Epithelial cell of esophagus (primary cell): Measurements from ENCODE around the gene OGT.
"Not testable (repeated sequence)": the region's sequence is repeated elsewhere in the genome, so short reads cannot be mapped to it uniquely, and the experiment has no call there.

ENCODE experiments used
- DNase-seq: peaks from one replicate; pipeline ENCODE4 v3.0.0; 2010; ENCODE audit warnings: low read depth
- H3K4me3 ChIP-seq: 2 replicates; pipeline ENCODE4 v1.5.1; 2011; ENCODE audit warnings: mild to moderate bottlenecking, low read length, control low read depth
- TF ChIP-seq, protein P1 (sequence below): IDR thresholded peaks from 2 replicates; pipeline ENCODE4 v1.5.1; 2011; ENCODE audit warnings: low read depth, mild to moderate bottlenecking, low read length, control low read depth, inconsistent platforms; ENCODE audit not compliant: insufficient read depth; ENCODE audit errors: missing control alignments

The OGT gene

GRCh38 chrX:71504346-71504745 lies 28.6 kb upstream of the OGT start:
- TF ChIP-seq, protein P1, sequence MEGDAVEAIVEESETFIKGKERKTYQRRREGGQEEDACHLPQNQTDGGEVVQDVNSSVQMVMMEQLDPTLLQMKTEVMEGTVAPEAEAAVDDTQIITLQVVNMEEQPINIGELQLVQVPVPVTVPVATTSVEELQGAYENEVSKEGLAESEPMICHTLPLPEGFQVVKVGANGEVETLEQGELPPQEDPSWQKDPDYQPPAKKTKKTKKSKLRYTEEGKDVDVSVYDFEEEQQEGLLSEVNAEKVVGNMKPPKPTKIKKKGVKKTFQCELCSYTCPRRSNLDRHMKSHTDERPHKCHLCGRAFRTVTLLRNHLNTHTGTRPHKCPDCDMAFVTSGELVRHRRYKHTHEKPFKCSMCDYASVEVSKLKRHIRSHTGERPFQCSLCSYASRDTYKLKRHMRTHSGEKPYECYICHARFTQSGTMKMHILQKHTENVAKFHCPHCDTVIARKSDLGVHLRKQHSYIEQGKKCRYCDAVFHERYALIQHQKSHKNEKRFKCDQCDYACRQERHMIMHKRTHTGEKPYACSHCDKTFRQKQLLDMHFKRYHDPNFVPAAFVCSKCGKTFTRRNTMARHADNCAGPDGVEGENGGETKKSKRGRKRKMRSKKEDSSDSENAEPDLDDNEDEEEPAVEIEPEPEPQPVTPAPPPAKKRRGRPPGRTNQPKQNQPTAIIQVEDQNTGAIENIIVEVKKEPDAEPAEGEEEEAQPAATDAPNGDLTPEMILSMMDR, result no peak
- H3K4me3 ChIP-seq, result no peak overlapping the region
- no peak for DNase-seq

DNA sequence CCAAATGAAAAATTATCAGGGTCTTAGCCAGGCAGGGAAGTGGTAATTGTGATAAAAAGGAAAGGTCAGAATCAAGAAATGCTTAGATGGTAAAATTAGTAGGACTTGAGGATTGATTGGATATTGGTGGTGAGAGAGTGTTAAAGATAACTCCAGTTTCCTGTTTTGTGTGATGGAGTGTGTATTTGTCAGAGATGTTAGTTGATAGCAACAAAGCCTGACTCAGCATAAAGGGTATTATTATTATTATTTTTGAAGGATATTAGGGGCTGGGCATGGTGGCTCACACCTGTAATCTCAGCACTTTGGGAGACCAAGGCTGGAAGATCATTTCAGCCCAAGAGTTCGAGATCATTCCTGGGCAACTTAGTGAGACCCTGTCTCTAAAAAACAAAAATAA lies 23.6 kb upstream of the OGT start:
- TF ChIP-seq, protein P1, result no peak
- DNase-seq, result no peak
- no peak overlapping the region for H3K4me3 ChIP-seq

DNA sequence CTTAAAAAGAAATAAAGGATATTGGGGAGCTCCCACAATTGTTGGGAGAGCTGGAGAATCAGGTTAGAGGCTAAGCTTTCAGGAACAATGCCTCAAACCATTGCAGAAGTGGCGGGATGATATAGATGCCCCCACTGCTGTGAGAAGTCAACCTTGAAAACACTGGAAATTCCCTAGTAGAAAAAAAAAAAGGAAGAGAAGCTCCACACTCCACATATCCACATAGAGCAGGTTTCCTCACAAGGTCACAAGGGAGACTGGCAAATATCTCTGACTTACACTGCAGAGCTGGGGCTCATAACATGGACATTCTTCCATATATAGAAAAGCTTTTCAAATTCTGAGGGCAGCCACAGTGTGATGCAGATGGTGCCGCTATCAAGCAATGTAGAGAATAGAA lies 22.7 kb upstream of the OGT start:
- no peak overlapping the region for H3K4me3 ChIP-seq
- no peak for DNase-seq
- TF ChIP-seq, protein P1, result no peak

DNA sequence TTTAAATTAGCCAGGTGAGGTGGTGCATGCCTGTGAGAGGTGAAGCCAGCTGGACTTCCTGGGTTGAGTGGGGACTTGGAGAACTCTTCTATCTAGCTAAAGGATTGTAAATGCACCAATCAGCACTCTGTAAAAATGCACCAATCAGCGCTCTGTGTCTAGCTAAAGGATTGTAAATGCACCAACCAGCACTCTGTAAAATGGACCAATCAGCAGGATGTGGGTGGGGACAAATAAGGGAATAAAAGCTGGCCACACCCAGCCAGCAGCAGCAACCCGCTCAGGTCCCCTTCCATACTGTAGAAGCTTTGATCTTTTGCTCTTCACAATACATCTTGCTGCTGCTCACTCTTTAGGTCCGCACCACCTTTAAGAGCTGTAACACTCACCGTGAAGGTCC lies 19.2 kb upstream of the OGT start:
- not testable (repeated sequence) for H3K4me3 ChIP-seq, DNase-seq

GRCh38 chrX:71514367-71515037 lies 18.4 kb upstream of the OGT start:
- TF ChIP-seq, protein P1, result no peak
- no peak overlapping the region for H3K4me3 ChIP-seq
- DNase-seq, result no peak

DNA sequence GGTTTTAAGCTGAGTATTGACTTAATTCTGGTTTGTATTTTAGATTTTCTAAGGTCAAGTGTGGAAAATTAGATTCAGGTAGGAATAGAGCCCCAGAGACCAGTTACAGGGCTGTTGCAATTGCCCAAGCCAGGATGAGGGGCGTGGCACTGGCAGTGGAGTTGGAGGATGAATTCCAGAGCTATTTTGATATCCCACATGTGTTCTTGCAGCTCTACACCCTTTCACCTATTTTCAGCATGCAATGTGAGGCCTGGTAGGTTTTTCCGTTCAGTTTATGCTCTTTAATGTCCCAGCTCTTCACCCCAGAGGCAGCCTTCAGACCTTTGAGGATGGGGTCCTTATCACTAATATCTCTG lies 17.9 kb upstream of the OGT start:
- DNase-seq, result no peak
- no peak overlapping the region for H3K4me3 ChIP-seq
- TF ChIP-seq, protein P1, result no peak

DNA sequence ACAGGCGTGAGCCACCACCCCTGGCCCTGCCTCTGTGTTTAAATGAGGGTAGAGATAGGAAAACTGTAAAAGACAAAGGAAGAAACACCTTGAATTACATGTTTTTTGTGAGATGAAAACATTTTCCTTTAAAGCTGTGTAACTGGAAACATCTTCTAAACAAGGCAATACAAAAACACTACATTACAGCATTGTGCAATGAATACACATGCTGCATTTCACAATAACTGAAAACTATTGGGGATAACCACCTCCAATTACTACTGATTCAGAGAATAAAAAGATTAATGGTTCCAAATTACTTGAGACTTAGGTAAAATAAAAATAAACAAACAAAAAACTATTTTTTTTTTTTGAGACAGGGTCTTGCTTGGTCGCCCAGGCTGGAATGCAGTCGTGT lies 7.6 kb upstream of the OGT start:
- TF ChIP-seq, protein P1, result no peak
- no peak for DNase-seq
- no peak overlapping the region for H3K4me3 ChIP-seq
